Smooth muscle cell (in vitro differentiated cells): ENCODE measurements around the gene PALD1. TPM values are rescaled to one million over a fixed set of nuclear protein-coding genes. Genes with fewer than 3 reads are reported as not detected.

Experiments
- DNase-seq: peaks from one replicate; lab custom pipeline; 2025; ENCODE audit not compliant: unreplicated experiment; lab: John Stamatoyannopoulos, UW
- H2AFZ ChIP-seq: fragments of 200-600 bp; sonication (generic); 2 replicates; pipeline ENCODE4 v1.6.0; 2016; ENCODE audit warnings: antibody characterized with exemption, low read depth, mild to moderate bottlenecking
- H3F3A ChIP-seq: fragments of 200-600 bp; sonication (generic); 2 replicates; pipeline ENCODE4 v1.6.0; 2017; ENCODE audit warnings: antibody characterized with exemption, low read depth
- H3K27ac ChIP-seq: fragments of 200-600 bp; sonication (generic); 2 replicates; pipeline ENCODE4 v1.5.1; 2016; ENCODE audit warnings: low read depth, mild to moderate bottlenecking
- H3K27me3 ChIP-seq: fragments of 200-600 bp; sonication (generic); 2 replicates; pipeline ENCODE4 v1.6.1; 2016; ENCODE audit warnings: low read depth, mild to moderate bottlenecking
- H3K36me3 ChIP-seq: fragments of 200-600 bp; sonication (generic); 2 replicates; pipeline ENCODE4 v1.5.1; 2016; ENCODE audit warnings: low read depth
- H3K4me1 ChIP-seq: fragments of 200-600 bp; sonication (generic); 2 replicates; pipeline ENCODE4 v1.5.1; 2016; ENCODE audit warnings: low read depth
- H3K4me2 ChIP-seq: fragments of 200-600 bp; sonication (generic); 2 replicates; pipeline ENCODE4 v1.6.0; 2016; ENCODE audit warnings: mild to moderate bottlenecking
- H3K4me3 ChIP-seq: fragments of 200-600 bp; sonication (generic); 2 replicates; pipeline ENCODE4 v1.5.1; 2016; ENCODE audit warnings: mild to moderate bottlenecking
- H3K79me2 ChIP-seq: fragments of 200-600 bp; sonication (generic); 2 replicates; pipeline ENCODE4 v1.6.0; 2016; ENCODE audit warnings: low read depth, mild to moderate bottlenecking
- H3K9ac ChIP-seq: fragments of 200-600 bp; sonication (generic); 2 replicates; pipeline ENCODE4 v1.6.0; 2016; ENCODE audit warnings: low read depth
- H3K9me3 ChIP-seq: fragments of 200-600 bp; sonication (generic); replicated peaks from 2 replicates; pipeline ENCODE4 v1.5.1; 2016; ENCODE audit warnings: low read depth
- H4K20me1 ChIP-seq: fragments of 200-600 bp; sonication (generic); 2 replicates; pipeline ENCODE4 v1.6.0; 2016; ENCODE audit warnings: low read depth
- CTCF ChIP-seq: fragments of 200-600 bp; sonication (generic); IDR thresholded peaks from 2 replicates; pipeline ENCODE4 v1.5.1; 2017; ENCODE audit warnings: borderline replicate concordance, mild to moderate bottlenecking, antibody characterized with exemption; ENCODE audit not compliant: insufficient read depth, poor library complexity, severe bottlenecking
- WGBS: methylation state at CpG from one replicate; pipeline ENCODE4 v1.1.7; 2016; ENCODE audit warnings: low lambda C conversion rate; 5-methylcytosine and 5-hydroxymethylcytosine counted together
- polyA plus RNA-seq: library from polyadenylated mRNA; unstranded; fragments of >200 nt; fragmentation: Nextera tagmentation; extraction: Ambion mirVana; gene quantifications from 2 replicates; pipeline ENCODE4 v1.2.1, GENCODE V29; 2016
- total RNA-seq: library from RNA; depleted of rRNA; stranded (reverse); fragments of >200 nt; gene quantifications from 2 replicates; pipeline ENCODE4 v1.2.3, GENCODE V29; 2014

PALD1 gene
- total and polyA plus RNA-seq, 2 experiments from 2014 or later = 1.4 to 2.2 TPM

GRCh38 chr10:70575874-70576802 is 97.6 kb downstream of the PALD1 start:
- no peaks in the 10 kb centered on the region for H3K36me3 ChIP-seq
- peaks cover 7% of the 10 kb centered on the region for H3K4me1 ChIP-seq
- no peaks in the 10 kb centered on the region for H3K79me2 ChIP-seq
- no peak for TF ChIP-seq CTCF
- no peak overlapping the region for H3K27ac ChIP-seq
- H3K9me3 ChIP-seq = no peaks in the 10 kb centered on the region
- DNase-seq = no peak
- H3K4me2 ChIP-seq = peak overlapping the region; percentile 66
- H3F3A ChIP-seq = peaks cover 9% of the 10 kb centered on the region
- 66% methylated on average over 12 of the region's 12 CpGs for WGBS
- H3K9ac ChIP-seq = no peak overlapping the region
- H3K4me3 ChIP-seq = no peak overlapping the region
- no peaks in the 10 kb centered on the region for H4K20me1 ChIP-seq
- no peaks in the 10 kb centered on the region for H3K27me3 ChIP-seq
- H2AFZ ChIP-seq = no peak overlapping the region

GRCh38 chr10:70576803-70577517 is 98.4 kb downstream of the PALD1 start:
- Histone ChIP-seq H3F3A (peaks cover 9% of the 10 kb centered on the region), H3K79me2 (no peaks in the 10 kb centered on the region), H3K27me3 (no peaks in the 10 kb centered on the region), H3K9ac (no peak overlapping the region), H3K27ac (peak overlapping the region; percentile 51), H4K20me1 (no peaks in the 10 kb centered on the region), H3K36me3 (no peaks in the 10 kb centered on the region), H3K9me3 (no peaks in the 10 kb centered on the region), H3K4me1 (peaks cover 7% of the 10 kb centered on the region), H3K4me2 (peak overlapping the region; percentile 66), H3K4me3 (no peak overlapping the region), H2AFZ (no peak overlapping the region)
- WGBS = 68% methylated on average over 2 of the region's 2 CpGs
- no peak for DNase-seq
- no peak for TF ChIP-seq CTCF

- 29% methylated on average over 7 of the region's 7 CpGs for WGBS
Measured at GRCh38 chr10:70578371-70578947, 99.9 kb downstream of the PALD1 start.

More at GRCh38 chr10:70578371-70578947, 99.9 kb downstream of the PALD1 start:
- Histone ChIP-seq H3K9ac (no peak overlapping the region), H3K79me2 (no peaks in the 10 kb centered on the region), H3K4me2 (peak overlapping the region; percentile 24), H3F3A (peaks cover 9% of the 10 kb centered on the region), H3K4me1 (peaks cover 7% of the 10 kb centered on the region), H3K36me3 (no peaks in the 10 kb centered on the region), H3K27me3 (no peaks in the 10 kb centered on the region), H3K27ac (peak overlapping the region; percentile 68), H4K20me1 (no peaks in the 10 kb centered on the region), H3K9me3 (no peaks in the 10 kb centered on the region), H3K4me3 (no peak overlapping the region), H2AFZ (no peak overlapping the region)
- no peak for TF ChIP-seq CTCF
- no peak for DNase-seq
